ENCODE measurements around the gene TMEM163. TPM values are rescaled to one million over a fixed set of nuclear protein-coding genes. Genes with fewer than 3 reads are reported as not detected.

TMEM163 gene
- total RNA-seq, 1 donor from 2014 or later, result 0.18 TPM

DNA sequence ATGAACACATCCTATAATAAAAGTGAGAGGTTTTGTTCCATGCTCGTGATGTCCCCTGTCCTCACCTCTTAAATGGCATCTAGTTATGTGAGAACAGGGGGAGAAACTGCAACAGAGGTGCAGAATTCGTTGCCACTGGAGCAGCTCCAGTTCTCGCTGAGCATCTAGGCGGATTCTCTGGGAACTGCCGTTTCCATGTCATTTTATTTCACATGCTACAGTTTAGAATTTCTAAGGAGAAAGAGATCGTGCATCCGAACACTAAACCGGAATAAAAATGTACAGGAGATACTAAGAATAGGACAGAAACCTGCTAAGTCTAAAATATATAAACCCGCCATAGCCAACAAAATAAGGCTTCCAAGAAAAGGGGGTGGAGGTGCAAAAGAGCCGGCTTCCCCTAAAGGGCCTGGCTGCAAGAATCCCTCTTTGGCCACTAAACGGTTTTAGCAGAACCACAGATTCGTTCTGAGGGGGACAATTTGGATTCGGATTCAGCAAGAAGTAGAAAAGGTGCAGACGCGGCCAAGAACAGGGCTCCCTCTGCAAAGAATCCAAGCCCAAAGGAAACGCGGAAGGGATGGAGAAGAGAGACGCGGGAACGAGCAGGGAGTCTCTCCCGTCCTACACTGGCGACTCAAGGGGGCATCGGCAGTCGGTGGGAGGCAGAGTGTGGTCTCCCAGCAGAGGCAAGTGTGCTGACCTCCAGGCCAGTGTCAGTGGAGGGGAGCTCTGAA is 1.3 kb downstream of the TMEM163 start:
- peak overlapping the region; percentile 56 for H2AFZ ChIP-seq (ENCODE audit: low read depth, low read length)
- H3K4me3 ChIP-seq (ENCODE audit: insufficient read depth, low read depth, low read length), result peak overlapping the region; percentile 40
- no peak overlapping the region for H3K27ac ChIP-seq (ENCODE audit: low read depth, low read length)
- DNase-seq (ENCODE audit: low read depth) (no peak), FAIRE-seq (no peak)
- H3K79me2 ChIP-seq (ENCODE audit: insufficient read depth, low read length), result no peaks in the 10 kb centered on the region
- TF ChIP-seq CTCF (IDR thresholded peaks at IDR 0.05; ENCODE audit: insufficient read depth, low read depth, low read length) (no peak), EZH2 (IDR thresholded peaks at IDR 0.05; ENCODE audit: insufficient read depth, low read length) (no peak)
- peak overlapping the region; percentile 84 for H3K4me2 ChIP-seq (ENCODE audit: low read length)
- no peak overlapping the region for H3K9ac ChIP-seq (ENCODE audit: low read length)
- Mint-ChIP-seq H3K4me1 (ENCODE audit: low read depth, unreplicated experiment) (peaks cover 5% of the 10 kb centered on the region), H3K27ac (ENCODE audit: unreplicated experiment) (no peak overlapping the region), H3K9me3 (ENCODE audit: unreplicated experiment) (peaks cover 4% of the 10 kb centered on the region), H3K27me3 (ENCODE audit: low read depth, unreplicated experiment) (peaks cover 66% of the 10 kb centered on the region), H3K36me3 (ENCODE audit: low read depth, unreplicated experiment) (no peaks in the 10 kb centered on the region), H3K4me3 (ENCODE audit: unreplicated experiment) (peak overlapping the region; percentile 73)
- no peaks in the 10 kb centered on the region for H3K9me3 ChIP-seq (ENCODE audit: insufficient read depth, low read depth, low read length)
- peaks cover 58% of the 10 kb centered on the region for H3K27me3 ChIP-seq (ENCODE audit: insufficient read depth, low read length)
- no peaks in the 10 kb centered on the region for H3K36me3 ChIP-seq (ENCODE audit: insufficient read depth, low read length)
- H4K20me1 ChIP-seq (ENCODE audit: insufficient read depth, low read length), result no peaks in the 10 kb centered on the region
- H3K4me1 ChIP-seq (ENCODE audit: insufficient read depth, low read length), result peaks cover 8% of the 10 kb centered on the region

DNA sequence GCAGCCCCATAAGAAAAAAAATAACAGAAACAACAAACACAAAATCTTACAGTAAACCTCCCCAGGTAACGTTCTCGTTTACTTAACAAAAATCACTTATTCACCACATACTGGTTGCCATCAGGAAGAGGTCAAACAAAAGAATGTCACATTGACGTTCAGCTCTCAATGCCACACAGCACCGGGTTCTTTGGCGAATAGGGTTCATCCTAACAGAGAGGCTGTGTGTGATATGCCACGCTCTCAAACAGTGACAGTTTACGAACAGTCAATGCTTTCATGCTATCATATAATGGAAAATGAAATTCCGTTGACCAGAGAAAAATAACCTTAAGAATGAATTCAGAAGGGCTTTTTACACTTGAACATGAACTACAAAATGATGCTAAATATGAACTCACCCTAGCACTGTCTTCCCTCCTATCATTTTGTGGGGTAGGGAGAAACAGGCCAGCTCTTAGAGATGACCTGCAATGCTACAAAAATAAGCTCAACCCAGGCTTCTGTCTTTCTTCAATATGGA is 2.0 kb downstream of the TMEM163 start:
- FAIRE-seq (no peak), DNase-seq (ENCODE audit: low read depth) (no peak)
- no peaks in the 10 kb centered on the region for H3K9me3 ChIP-seq (ENCODE audit: insufficient read depth, low read depth, low read length)
- H3K4me3 Mint-ChIP-seq (ENCODE audit: unreplicated experiment), result no peak overlapping the region
- H3K27ac ChIP-seq (ENCODE audit: low read depth, low read length), result no peak overlapping the region
- H3K36me3 Mint-ChIP-seq (ENCODE audit: low read depth, unreplicated experiment), result no peaks in the 10 kb centered on the region
- H3K4me2 ChIP-seq (ENCODE audit: low read length), result no peak overlapping the region
- peaks cover 11% of the 10 kb centered on the region for H3K4me1 Mint-ChIP-seq (ENCODE audit: low read depth, unreplicated experiment)
- H3K79me2 ChIP-seq (ENCODE audit: insufficient read depth, low read length), result no peaks in the 10 kb centered on the region
- no peak overlapping the region for H3K27ac Mint-ChIP-seq (ENCODE audit: unreplicated experiment)
- H3K27me3 Mint-ChIP-seq (ENCODE audit: low read depth, unreplicated experiment), result peaks cover 60% of the 10 kb centered on the region
- H3K4me3 ChIP-seq (ENCODE audit: insufficient read depth, low read depth, low read length), result no peak overlapping the region
- no peak overlapping the region for H2AFZ ChIP-seq (ENCODE audit: low read depth, low read length)
- H3K9me3 Mint-ChIP-seq (ENCODE audit: unreplicated experiment), result peaks cover 4% of the 10 kb centered on the region
- H3K36me3 ChIP-seq (ENCODE audit: insufficient read depth, low read length), result no peaks in the 10 kb centered on the region
- no peak overlapping the region for H3K9ac ChIP-seq (ENCODE audit: low read length)
- no peaks in the 10 kb centered on the region for H4K20me1 ChIP-seq (ENCODE audit: insufficient read depth, low read length)
- peaks cover 8% of the 10 kb centered on the region for H3K4me1 ChIP-seq (ENCODE audit: insufficient read depth, low read length)
- peaks cover 52% of the 10 kb centered on the region for H3K27me3 ChIP-seq (ENCODE audit: insufficient read depth, low read length)
- TF ChIP-seq EZH2 (IDR thresholded peaks at IDR 0.05; ENCODE audit: insufficient read depth, low read length) (no peak), CTCF (IDR thresholded peaks at IDR 0.05; ENCODE audit: insufficient read depth, low read depth, low read length) (no peak)

Measured in astrocyte (in vitro differentiated cells and primary cell).